AG04449 (cell line): ENCODE results near the gene ELP5.

ENCODE experiments used
- CTCF ChIA-PET: fragments of 350-600 bp; formaldehyde crosslinking; extraction: SDS; loops from one replicate; lab custom pipeline; 2021; ENCODE audit warnings: antibody characterized with exemption; lab: Yijun Ruan, JAX
- POLR2A ChIA-PET: fragments of 400-600, 350-600 bp; formaldehyde crosslinking; extraction: SDS; loops from one replicate; lab custom pipeline; 2020; ENCODE audit warnings: antibody characterized with exemption, inconsistent platforms; lab: Yijun Ruan, JAX
- DNase-seq: peaks from one replicate; pipeline ENCODE4 v3.0.0-alpha.2; 2010; ENCODE audit warnings: low read depth, low spot score
- H3K4me3 ChIP-seq: 2 replicates; pipeline ENCODE4 v1.5.1; 2011; ENCODE audit warnings: low read depth, mild to moderate bottlenecking, control low read depth, low read length
- TF ChIP-seq, protein P1 (sequence below): IDR thresholded peaks from one replicate; pipeline ENCODE4 v1.5.1; 2011; ENCODE audit warnings: mild to moderate bottlenecking, moderate library complexity, low read length, control low read depth, inconsistent platforms; ENCODE audit not compliant: insufficient read depth; ENCODE audit errors: missing control alignments

ELP5 gene

DNA sequence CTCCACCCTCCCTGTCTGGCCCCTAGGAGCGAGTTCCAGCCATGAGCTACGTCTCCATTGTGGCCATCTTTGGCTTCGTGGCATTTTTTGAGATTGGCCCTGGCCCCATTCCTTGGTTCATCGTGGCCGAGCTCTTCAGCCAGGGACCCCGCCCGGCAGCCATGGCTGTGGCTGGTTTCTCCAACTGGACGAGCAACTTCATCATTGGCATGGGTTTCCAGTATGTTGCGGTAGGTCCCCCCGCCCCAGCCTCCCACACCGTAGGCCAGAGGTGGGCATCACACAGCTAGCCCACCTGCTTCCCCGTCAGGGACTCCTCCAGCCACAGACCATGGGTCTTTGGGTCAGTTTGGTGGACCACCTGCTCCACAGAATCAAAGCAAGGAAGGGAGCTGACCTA, 33.7 kb downstream of the ELP5 start:
- CTCF ChIA-PET: interaction anchor here (1.0 to 13.4 kb wide), 4 partner anchors 15 to 65 kb away, joined by 3 to 255 read pairs (median 4); no protein-coding TSS in a partner anchor
- TF ChIP-seq, protein P1, sequence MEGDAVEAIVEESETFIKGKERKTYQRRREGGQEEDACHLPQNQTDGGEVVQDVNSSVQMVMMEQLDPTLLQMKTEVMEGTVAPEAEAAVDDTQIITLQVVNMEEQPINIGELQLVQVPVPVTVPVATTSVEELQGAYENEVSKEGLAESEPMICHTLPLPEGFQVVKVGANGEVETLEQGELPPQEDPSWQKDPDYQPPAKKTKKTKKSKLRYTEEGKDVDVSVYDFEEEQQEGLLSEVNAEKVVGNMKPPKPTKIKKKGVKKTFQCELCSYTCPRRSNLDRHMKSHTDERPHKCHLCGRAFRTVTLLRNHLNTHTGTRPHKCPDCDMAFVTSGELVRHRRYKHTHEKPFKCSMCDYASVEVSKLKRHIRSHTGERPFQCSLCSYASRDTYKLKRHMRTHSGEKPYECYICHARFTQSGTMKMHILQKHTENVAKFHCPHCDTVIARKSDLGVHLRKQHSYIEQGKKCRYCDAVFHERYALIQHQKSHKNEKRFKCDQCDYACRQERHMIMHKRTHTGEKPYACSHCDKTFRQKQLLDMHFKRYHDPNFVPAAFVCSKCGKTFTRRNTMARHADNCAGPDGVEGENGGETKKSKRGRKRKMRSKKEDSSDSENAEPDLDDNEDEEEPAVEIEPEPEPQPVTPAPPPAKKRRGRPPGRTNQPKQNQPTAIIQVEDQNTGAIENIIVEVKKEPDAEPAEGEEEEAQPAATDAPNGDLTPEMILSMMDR: no peak
- POLR2A ChIA-PET: interaction anchor here (0.9 kb wide), 1 partner anchor 29 kb away, joined by 3 read pairs; the partner anchor contains the start of gene GPS2
- no peak for DNase-seq
- no peak overlapping the region for H3K4me3 ChIP-seq

DNA sequence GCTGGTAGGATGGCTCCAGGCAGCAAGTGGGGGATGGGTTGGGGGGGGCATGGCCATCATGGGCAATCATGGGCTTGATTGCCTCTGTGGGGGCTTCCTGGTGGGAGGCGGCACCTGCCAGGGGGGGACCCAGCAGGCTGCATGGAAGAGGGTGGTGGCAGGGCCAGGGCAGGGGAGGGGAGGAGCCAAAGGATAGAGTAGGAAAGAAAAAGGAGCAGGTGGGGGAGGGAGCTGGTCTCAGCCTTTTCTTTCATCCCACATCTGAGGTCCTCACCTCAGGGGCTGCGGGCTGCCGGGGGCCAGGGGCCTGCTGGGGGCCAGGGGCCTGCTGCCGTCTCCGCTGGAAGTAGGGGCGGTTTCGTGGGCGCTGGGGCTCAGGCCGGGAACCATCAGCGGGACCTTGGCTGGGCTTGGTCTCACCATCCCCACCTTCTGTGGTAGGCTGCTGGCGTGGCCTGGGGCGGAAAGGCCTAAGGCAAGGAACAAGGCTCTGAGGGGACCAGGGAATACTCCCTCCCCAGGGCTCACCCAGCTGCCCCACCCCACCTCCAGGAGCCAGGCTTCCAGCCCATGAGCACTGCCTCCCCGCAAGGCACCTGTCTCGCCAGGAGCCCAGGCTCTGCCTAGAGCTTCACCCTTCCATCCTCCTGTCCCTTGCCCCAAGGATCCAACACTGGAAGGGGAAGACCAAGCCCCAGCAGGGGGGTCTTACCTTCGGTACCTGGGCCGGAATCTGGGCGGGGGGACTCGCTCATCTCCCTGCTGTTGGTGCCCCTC, 37.4 kb downstream of the ELP5 start:
- no peak overlapping the region for H3K4me3 ChIP-seq
- POLR2A ChIA-PET: no interaction called here
- CTCF ChIA-PET: interaction anchor here (1.1 to 13.4 kb wide), 3 partner anchors 9 to 152 kb away, joined by 3 to 255 read pairs (median 56); partner anchors contain the start of gene SLC2A4
- TF ChIP-seq, protein P1: no peak
- no peak for DNase-seq

DNA sequence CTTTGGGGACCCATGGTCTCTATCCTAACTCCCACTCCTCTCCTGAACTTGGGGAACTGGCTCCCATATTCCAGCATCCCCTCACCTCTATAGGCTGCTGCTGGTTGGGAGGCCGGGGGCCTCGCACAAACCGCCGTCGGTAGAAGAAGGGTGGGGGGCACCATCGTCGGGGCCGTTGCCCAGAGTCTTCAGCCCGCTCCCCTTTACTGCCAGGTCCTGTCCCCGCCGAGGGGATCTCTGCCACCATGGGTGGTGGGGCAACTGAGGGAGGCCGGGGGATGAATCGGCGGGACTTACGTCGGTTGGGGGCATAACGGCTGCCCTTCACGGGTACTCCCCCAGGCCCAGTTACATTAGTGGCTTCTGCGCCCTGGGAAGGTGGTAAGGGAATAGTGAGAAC, 38.2 kb downstream of the ELP5 start:
- H3K4me3 ChIP-seq: no peak overlapping the region
- ChIA-PET POLR2A (no interaction called here), CTCF (interaction anchor here (5.6 to 13.4 kb wide), 2 partner anchors 9 to 11 kb away, joined by 56 to 255 read pairs; partner anchors contain the start of gene SLC2A4)
- TF ChIP-seq, protein P1: no peak
- no peak for DNase-seq

DNA sequence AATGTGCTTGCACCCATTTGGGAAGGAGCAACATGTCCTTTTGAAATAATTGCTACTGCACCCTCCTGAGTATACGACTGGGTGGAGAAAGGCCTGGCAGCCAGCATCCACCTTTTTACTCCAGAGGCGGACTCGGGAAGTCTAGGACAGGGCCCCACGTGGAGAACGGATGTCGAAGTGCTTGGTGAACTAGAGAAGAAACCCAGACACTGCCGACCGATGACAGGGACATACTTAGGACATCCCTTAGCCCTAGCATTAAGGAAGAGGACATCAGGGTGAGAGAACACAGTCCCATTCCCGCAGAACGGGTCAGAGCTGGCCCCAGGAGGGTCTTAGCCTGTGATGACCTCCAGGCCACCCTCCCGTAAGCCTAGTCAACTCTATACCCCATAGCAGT, 38.7 kb downstream of the ELP5 start:
- ChIA-PET CTCF (interaction anchor here (1.1 to 5.6 kb wide), 2 partner anchors 10 to 245 kb away, joined by 4 to 56 read pairs; partner anchors contain the start of gene SLC2A4), POLR2A (no interaction called here)
- no peak for DNase-seq
- TF ChIP-seq, protein P1: no peak
- no peak overlapping the region for H3K4me3 ChIP-seq

DNA sequence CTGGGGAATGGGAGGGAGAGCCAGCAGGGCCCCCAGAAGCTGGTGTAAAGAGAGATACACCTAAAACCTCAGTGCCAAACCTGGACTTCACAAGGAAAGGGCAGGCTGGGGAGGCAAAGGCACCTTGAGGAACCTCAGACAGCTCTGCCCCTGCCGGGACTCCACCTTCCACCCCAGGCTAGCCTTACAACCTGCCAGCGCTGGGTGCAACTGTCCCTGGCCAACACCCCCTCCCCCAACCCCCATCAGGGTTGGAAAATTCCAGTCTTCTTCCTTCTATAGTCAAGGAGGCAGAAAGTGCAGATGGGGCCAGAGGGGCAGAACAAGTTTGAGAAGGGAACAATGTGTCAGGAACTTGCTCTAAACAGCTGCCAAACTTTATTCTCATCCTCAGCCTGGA, 40.2 kb downstream of the ELP5 start:
- CTCF ChIA-PET: interaction anchor here (1.1 to 5.6 kb wide), 4 partner anchors 11 to 246 kb away, joined by 3 to 56 read pairs (median 4); partner anchors contain the start of genes ACADVL, DLG4 and SLC2A4
- DNase-seq: no peak
- TF ChIP-seq, protein P1: no peak
- no peak overlapping the region for H3K4me3 ChIP-seq
- POLR2A ChIA-PET: no interaction called here

DNA sequence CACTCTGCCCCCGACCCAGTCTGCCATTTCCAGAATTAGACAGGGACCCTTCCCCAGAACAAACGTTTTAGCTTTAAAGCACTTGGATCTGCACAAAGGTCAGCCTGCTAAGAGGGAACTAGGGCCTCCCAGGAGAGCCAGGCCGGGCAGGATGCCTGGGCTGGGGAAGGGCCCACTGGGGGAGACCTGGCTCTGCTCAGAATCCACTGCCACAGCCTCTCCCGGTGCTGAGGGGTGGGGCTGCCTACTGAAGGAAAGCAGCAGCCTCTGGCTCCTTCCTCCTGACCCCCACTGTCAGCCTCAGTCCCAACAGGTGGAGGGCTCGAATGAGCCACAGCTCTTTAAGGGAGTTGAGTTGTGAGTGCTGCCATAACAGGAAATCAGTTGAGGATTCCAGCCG, 40.7 kb downstream of the ELP5 start:
- H3K4me3 ChIP-seq: no peak overlapping the region
- ChIA-PET CTCF (interaction anchor here (1.1 to 5.6 kb wide), 4 partner anchors 12 to 240 kb away, joined by 3 to 56 read pairs (median 4); partner anchors contain the start of genes ACADVL, DLG4 and SLC2A4), POLR2A (no interaction called here)
- TF ChIP-seq, protein P1: no peak
- no peak for DNase-seq
